HUES48 (cell line): Measurements from ENCODE around the gene C22orf39.

Experiments
- H3K27ac ChIP-seq: one replicate; pipeline ENCODE4 v1.7.0; 2013; ENCODE audit warnings: low read depth, low read length, inconsistent platforms
- H3K27me3 ChIP-seq: 2 replicates; pipeline ENCODE4 v1.6.1; 2013; ENCODE audit warnings: mild to moderate bottlenecking, low read length; ENCODE audit not compliant: control insufficient read depth, insufficient read depth
- H3K36me3 ChIP-seq: 2 replicates; pipeline ENCODE4 v1.6.1; 2013; ENCODE audit warnings: low read length; ENCODE audit not compliant: control insufficient read depth, insufficient read depth
- H3K4me1 ChIP-seq: 2 replicates; pipeline ENCODE4 v1.6.1; 2013; ENCODE audit warnings: mild to moderate bottlenecking, low read length; ENCODE audit not compliant: control insufficient read depth, insufficient read depth
- H3K4me3 ChIP-seq: 2 replicates; pipeline ENCODE4 v1.5.1; 2013; ENCODE audit warnings: mild to moderate bottlenecking, low read depth, low read length
- H3K9ac ChIP-seq: 2 replicates; pipeline ENCODE4 v1.6.1; 2013; ENCODE audit warnings: mild to moderate bottlenecking, low read depth, low read length, moderate library complexity
- H3K9me3 ChIP-seq: 2 replicates; pipeline ENCODE4 v1.6.1; 2013; ENCODE audit warnings: low read length; ENCODE audit not compliant: control insufficient read depth, insufficient read depth

The C22orf39 gene

DNA sequence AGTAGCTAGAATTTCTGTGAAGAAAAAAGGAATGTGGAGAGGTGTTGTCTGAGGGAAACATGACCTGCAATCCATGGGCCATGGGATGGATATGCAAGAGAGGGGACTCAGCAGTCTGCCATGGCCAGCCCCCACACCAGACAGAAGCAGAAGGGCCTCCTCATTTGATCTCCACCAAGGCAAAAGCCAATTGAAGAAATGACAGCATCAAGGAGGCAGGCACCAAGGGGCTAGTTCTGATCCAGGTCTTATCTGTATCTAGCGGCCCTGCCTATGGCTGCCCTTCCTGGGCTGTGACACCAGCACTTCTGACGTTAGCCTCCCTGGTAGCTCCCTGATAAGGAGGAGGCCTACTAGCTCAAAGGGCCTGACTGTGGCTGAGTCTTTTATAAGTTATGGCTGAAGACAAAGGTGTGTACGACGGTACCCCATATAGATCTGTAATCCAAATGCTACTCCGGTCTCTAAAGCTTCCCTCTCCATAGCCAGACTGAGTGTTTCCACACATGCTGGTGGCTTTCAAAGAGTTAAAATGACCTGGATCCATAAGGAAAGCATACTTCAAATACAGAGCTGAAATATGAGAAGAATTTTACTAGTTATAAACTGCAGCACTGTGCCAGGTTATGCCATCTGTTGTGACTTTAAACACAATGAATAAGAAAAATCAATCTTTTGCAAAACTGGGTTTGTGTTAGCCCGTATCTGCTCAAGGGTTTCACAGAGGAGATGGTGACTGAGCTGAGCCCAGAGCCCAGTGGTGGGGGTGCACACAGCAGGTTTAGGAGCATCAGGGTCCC, 50.4 kb downstream of the C22orf39 start:
- H3K9ac ChIP-seq = no peak overlapping the region
- H3K27me3 ChIP-seq = no peaks in the 10 kb centered on the region
- no peak overlapping the region for H3K27ac ChIP-seq
- no peaks in the 10 kb centered on the region for H3K9me3 ChIP-seq
- H3K4me1 ChIP-seq = no peaks in the 10 kb centered on the region
- H3K4me3 ChIP-seq = no peak overlapping the region
- H3K36me3 ChIP-seq = peaks cover 94% of the 10 kb centered on the region

DNA sequence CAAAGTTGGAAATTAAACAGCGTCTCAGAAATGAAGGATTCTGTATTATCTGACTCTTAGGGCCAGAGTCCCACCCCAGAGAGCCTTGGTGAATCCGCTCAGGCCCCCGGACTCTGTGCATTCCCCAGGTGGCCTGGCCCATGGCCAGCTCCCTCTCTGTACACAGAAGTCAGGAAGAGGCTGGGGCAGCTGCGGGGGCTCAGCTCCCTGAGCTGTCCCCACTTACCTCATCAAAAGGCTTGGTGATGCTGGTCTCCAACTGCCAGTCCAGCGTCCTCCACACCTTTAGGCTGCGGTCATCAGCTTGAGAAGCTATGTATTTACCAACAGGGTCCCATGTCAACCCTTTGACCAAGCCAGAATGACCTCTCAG, 51.0 kb downstream of the C22orf39 start:
- Histone ChIP-seq H3K9ac (no peak overlapping the region), H3K36me3 (peaks cover 98% of the 10 kb centered on the region)

DNA sequence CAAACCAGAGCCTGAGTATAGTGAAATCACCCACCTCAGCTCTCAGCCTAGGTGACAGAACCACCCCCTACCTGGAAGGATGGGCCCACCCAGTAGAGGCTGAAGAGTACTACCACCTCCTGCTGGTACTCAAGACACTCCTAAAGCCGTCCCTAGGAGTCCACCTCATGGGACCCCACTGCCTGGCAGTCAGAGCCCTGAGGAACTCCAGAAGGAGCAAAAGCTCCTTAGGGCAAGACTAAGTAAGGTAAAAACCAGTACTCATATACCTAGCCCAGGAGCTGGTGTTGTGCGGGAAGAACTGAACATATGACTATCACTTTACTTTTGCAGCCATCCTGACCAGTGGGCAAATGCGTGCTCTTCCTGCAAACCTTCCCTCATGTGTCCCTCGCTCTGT, 52.2 kb downstream of the C22orf39 start:
- Histone ChIP-seq H3K27ac (no peak overlapping the region), H3K27me3 (no peaks in the 10 kb centered on the region), H3K36me3 (peaks cover 97% of the 10 kb centered on the region), H3K4me1 (no peaks in the 10 kb centered on the region), H3K4me3 (no peak overlapping the region), H3K9me3 (no peaks in the 10 kb centered on the region), H3K9ac (no peak overlapping the region)

More for the DNA sequence above, 51.0 kb downstream of the C22orf39 start:
- no peaks in the 10 kb centered on the region for H3K9me3 ChIP-seq
- no peaks in the 10 kb centered on the region for H3K27me3 ChIP-seq
- no peak overlapping the region for H3K27ac ChIP-seq
- no peaks in the 10 kb centered on the region for H3K4me1 ChIP-seq
- no peak overlapping the region for H3K4me3 ChIP-seq

DNA sequence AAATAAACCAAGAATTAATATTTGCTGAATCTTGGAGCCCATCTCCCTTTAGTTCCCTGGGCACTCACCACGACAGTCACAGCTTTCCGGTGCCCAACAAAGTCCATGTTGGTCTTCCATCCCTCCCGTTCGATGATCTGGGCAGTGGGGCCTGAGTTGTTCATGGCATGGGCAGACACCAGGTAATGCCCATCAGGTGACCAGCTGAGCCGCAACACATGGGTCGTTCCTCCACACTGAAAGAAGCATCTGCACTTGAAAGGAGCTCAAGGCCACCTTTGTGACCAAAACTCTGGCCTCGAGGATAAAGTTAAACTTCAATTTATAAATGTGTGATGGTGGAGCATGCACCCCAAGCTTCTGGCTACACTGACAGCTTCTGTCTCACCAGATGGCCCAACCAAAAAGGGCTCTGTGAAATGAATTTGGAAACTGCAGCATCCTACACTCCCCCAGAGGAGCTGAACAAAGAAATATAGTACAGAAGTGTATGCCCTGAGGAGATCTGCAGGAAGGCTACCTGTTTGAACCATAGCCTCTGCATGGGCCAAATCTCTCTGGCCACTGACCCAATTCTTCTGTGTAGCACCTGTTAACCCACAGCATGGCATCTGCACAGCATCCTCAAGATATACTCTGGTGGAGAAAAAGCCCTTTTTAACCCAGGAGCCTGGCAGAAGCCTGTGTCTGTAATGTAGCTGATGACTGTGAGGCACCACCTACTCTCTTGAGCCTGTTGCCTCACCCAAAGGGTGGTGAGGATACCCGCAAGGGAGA, 53.0 kb downstream of the C22orf39 start:
- H3K4me1 ChIP-seq = no peaks in the 10 kb centered on the region
- no peak overlapping the region for H3K4me3 ChIP-seq
- no peaks in the 10 kb centered on the region for H3K9me3 ChIP-seq
- H3K27ac ChIP-seq = no peak overlapping the region
- no peak overlapping the region for H3K9ac ChIP-seq
- no peaks in the 10 kb centered on the region for H3K27me3 ChIP-seq
- peaks cover 97% of the 10 kb centered on the region for H3K36me3 ChIP-seq

DNA sequence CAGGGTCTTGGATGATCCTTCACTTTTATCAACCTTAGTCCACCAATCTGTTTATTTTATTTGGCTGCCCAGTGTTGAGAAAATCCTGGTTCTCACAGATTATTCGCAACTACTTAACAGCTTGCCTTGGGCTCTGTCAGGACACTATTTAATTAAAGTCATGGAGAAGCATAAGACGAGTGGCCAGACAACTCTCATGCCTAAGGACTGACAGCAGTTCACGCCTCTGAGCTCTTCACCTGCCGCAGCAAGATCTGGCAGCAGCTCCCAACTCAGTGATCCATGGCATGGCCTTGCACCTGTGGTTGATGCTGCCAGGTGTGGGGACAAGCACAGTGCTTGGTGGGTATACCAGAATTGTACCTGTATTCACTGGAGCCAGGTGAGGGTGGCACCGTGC, 53.8 kb downstream of the C22orf39 start:
- Histone ChIP-seq H3K27me3 (no peaks in the 10 kb centered on the region), H3K27ac (no peak overlapping the region), H3K9me3 (no peaks in the 10 kb centered on the region), H3K9ac (no peak overlapping the region), H3K36me3 (peaks cover 97% of the 10 kb centered on the region), H3K4me1 (no peaks in the 10 kb centered on the region), H3K4me3 (no peak overlapping the region)
